HG02943 (cell line): ENCODE measurements around the gene MKI67.
A peak's percentile ranks its signal among the peaks of the same experiment; 100 is the strongest.

Source experiments
- ATAC-seq: cut with Tn5 transposase; IDR thresholded peaks from one replicate; pipeline ENCODE4 v1.9.1; 2021; ENCODE audit warnings: mild to moderate bottlenecking, low read depth, moderate library complexity; ENCODE audit not compliant: unreplicated experiment

Gene MKI67

GRCh38 chr10:128086003-128086863 lies 40.0 kb downstream of the MKI67 start:
- ATAC-seq = no peak

DNA sequence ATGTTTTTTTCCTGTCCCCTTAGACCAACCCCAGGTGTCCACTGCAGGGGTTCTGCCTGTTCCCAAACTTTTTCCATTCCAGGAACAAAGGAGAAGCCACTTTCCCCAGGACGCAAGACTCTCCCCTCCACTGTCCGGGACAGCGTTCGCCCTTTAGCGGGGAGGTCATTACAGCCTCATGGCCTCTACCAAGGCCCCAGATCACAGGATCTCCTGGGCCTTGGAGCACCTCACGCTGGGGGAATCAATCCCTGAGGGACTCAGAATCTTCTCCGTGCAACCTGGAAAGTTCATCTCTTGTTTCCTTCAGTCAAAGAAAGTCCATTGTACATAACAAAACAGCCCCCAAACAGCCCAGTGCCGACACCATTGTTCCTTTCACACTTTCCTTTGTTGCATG lies 41.2 kb downstream of the MKI67 start:
- no peak for ATAC-seq

DNA sequence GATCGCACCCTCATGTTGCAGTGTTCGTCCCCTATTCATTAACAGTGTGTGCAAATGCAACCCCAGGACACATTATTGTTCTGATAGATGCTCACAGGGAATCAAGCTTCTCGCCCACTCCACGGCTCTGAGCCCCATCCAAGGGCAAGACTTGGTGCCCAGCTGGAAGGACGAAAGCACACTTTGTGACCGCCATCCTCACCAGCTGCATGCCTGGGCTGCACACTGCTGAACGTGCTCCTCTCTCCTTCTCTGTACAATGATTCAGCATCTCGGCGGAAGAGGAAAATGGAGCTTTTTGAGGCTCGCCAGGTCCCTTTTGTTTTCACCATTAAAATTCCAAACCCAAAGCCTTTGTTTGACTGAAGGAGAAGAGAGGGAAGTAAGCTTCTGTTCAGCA lies 41.9 kb downstream of the MKI67 start:
- ATAC-seq = no peak

- ATAC-seq = no peak
Measured at GRCh38 chr10:128083191-128083895, 42.9 kb downstream of the MKI67 start.

- no peak for ATAC-seq
Measured at GRCh38 chr10:128081720-128082119, 44.5 kb downstream of the MKI67 start.

DNA sequence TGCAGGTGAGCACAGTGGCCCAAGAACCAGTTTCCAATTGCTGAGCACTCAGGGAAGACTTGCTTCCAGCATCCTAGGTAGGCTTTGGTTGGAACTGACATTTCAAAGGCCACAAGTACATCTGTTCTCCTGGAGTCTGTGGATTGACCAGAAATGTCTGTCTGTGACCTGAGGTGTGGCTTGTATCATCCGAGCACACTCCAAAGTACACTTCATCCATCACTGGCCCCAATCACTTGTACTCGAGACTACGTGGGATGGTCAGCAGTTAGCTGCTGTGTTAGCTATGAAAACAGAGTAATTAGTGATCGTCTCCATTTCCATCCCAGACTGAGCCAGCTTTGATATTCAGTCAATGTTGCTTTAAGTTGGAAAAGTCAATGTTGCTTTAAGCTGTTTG lies 45.0 kb downstream of the MKI67 start:
- ATAC-seq = no peak

- no peak for ATAC-seq
Measured at GRCh38 chr10:128080641-128081040, 45.6 kb downstream of the MKI67 start.

DNA sequence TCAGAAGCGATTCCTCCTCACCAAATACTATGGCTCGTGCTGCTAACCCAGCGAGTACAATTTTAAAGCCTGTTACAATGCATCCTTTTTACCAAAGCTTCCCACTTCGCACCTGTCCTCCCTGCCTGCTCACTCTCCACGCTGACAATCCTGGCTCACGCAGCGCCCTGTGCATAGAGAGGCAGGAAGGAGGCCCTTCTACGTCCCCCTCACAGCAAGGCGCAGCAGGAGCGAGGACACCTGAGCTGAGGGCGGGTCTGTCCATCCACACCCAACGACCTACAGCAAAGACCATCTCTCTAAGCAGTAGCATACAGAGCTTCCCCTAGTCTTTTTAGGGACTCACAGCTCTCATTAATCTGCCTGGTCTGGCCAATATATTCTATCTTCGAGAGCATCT lies 46.0 kb downstream of the MKI67 start:
- no peak for ATAC-seq

DNA sequence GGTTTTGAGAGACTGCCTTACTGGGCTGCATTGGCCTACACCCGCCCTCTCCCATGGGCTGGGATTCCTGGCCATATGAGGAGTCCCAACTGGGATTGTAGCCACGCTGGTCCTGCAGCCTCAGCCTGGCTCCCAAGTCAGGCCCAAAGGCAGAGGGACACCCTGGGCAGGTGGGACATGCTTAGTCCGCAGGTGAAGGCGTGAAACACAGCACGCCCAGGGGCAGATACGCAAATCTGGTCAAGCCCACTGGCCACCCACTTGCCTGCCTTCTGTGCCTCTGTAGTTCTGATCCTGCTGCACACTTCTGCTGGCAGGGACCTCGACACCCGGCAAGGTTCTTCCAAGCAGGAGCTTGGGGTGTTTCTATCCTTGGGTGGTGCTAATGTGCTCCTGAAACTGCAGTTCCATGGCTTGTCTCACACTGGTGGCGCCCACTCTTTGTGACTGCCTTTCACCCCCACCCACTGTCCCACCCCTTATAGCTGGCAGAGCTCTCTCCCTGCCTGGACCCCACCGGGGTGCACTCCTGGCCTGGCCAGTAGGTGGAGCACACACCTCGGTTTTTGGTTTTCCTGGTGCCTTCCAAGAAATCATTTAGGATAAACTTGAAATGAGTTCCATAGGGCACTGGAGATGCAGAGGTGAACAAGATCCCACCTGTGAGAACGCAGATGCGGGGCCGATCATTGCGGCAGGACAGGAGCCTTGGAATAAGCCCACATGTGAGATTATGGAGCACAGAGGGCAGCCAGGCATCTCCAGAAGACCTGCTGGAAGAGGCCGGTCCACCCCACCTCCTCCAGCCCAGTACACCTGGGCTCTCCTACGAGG lies 47.9 kb downstream of the MKI67 start:
- no peak for ATAC-seq

GRCh38 chr10:128077155-128077875 lies 48.9 kb downstream of the MKI67 start:
- no peak for ATAC-seq

- ATAC-seq = no peak
Measured at GRCh38 chr10:128074589-128074988, 51.6 kb downstream of the MKI67 start.

- ATAC-seq = no peak
Measured at GRCh38 chr10:128073890-128074289, 52.3 kb downstream of the MKI67 start.

DNA sequence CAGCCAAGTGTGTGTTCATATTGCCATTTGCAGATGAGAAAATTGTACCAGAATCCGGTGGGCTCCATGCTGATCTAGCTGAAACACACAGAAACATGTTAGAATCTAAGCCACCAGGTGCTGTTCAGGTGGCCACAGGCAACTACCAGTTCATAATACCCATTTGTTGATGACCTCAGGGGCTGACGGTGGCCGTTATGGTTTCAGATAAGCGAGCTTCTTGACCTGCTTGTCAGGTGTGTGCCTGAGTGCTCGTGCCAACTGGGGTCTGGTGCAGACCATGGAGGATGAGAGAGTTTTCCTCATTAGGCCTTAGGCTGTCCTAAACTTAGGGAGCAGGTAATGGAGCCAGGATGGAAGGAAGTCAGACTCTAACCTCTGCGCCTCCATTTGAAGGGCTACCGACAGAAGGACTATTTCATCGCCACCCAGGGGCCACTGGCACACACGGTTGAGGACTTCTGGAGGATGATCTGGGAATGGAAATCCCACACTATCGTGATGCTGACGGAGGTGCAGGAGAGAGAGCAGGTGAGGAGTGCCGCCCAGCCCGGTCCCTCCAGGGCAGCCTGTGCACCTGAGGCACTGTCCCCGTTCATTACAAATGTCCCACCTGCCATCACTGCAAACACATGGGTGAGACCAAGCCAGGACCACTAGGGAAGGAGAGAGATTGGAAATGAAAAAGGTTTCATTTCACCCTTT lies 53.1 kb downstream of the MKI67 start:
- ATAC-seq = no peak

GRCh38 chr10:128072046-128072445 lies 54.2 kb downstream of the MKI67 start:
- no peak for ATAC-seq

GRCh38 chr10:128071417-128071782 lies 54.8 kb downstream of the MKI67 start:
- ATAC-seq = no peak

DNA sequence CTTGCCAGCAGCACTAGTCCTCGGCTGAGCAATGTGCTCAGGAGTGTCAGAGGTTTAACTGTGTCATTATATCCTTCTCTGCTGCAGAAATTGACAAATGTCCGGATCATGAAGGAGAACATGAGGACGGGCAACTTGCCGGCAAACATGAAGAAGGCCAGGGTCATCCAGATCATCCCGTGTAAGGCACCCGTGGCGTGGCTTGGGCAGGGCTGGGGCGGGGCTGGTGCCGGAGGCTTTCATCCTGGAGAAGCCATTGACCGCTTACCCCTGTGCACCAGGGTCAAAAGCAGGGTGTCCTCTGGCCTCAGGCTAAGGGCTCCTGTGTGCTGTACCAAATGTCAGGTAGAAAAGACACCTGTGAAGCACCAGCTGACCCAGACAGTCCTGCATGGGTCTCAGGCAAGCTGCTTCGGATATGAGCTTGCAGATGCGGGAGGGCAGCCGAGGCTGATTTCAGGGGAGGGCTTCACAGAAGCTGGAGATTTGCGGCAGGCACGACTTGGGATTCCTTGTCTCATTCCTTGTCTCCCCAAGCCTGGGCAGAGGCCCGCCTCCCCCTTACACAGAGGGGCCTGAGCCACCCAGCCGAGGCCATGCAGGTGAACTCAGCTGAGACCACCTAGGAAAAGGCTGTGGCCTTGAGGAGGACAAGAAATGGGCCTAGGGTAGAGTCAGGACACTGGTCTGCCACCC lies 55.4 kb downstream of the MKI67 start:
- ATAC-seq = no peak

DNA sequence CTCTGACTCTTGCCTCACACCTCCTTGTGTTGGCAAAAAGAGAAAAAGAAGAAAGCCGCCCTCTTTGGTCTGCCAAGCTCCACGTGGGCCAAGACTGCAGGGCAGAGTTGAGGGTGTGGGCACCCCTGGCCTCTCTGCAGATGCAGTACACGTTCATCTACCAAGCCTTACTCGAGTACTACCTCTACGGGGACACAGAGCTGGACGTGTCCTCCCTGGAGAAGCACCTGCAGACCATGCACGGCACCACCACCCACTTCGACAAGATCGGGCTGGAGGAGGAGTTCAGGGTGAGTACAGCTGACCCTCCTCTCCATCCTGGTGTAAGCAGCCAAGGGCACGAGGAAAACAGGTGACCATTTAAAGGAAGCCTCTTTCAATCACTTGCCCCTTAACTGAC lies 56.1 kb downstream of the MKI67 start:
- no peak for ATAC-seq

DNA sequence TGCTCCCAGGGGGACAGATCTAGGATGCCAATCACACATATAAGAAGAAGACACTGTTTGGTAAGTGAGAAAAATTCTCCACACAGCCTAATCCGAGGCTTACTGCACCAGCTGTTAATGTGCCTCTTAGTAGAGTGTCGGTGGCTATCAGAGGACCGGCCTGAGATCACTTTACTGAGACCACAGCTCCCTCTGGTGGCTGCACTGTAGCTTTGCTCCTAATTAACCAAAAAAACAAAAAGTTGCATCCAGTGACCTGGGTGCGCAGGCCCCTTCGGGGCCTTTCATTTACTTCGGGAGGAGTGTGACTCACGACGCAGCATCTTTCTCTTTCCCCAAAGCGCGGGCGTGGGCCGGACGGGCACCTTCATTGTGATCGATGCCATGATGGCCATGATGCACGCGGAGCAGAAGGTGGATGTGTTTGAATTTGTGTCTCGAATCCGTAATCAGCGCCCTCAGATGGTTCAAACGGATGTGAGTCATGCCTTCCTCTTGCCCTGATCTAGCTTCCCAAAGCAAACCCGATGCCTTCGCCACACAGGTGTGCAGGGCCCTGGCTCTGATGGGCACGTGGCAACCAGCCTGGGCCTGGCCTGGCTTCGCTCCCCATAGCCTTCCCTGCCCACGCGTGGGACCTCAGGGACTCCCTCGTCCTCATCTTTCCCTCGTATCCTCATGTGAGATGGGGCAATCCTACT lies 56.7 kb downstream of the MKI67 start:
- ATAC-seq = peak; percentile 46
